Stimulated activated CD4-positive, alpha-beta T cell treated with anti-CD3 and anti-CD28 coated beads, TNF-alpha, amount 100 ng/mL, for 24 hours (primary cell): ENCODE results near the gene MEF2A.

Experiments
- DNase-seq, 3 experiments: peaks; one replicate each; pipeline ENCODE4 v3.0.0-alpha.2; 2020; ENCODE audit warnings: low read depth in 3 of 3

MEF2A gene

GRCh38 chr15:99605990-99606389 is 40.2 kb downstream of the MEF2A start:
- no peak for DNase-seq

- no peak for DNase-seq
Measured at GRCh38 chr15:99606646-99607045, 40.9 kb downstream of the MEF2A start.

- no peak for DNase-seq
Measured at GRCh38 chr15:99613481-99613880, 47.7 kb downstream of the MEF2A start.

- no peak for DNase-seq
Measured at GRCh38 chr15:99613887-99614647, 48.3 kb downstream of the MEF2A start.

GRCh38 chr15:99614749-99615288 is 49.0 kb downstream of the MEF2A start:
- DNase-seq: no peak

- no peak for DNase-seq
Measured at GRCh38 chr15:99615460-99615859, 49.7 kb downstream of the MEF2A start.

GRCh38 chr15:99616129-99616528 is 50.3 kb downstream of the MEF2A start:
- DNase-seq: no peak

GRCh38 chr15:99616773-99617342 is 51.1 kb downstream of the MEF2A start:
- DNase-seq: no peak

GRCh38 chr15:99618941-99619411 is 53.2 kb downstream of the MEF2A start:
- DNase-seq: no peak

GRCh38 chr15:99619712-99620111 is 53.9 kb downstream of the MEF2A start:
- no peak for DNase-seq

- no peak for DNase-seq
Measured at GRCh38 chr15:99620178-99620577, 54.4 kb downstream of the MEF2A start.

GRCh38 chr15:99621767-99622166 is 56.0 kb downstream of the MEF2A start:
- DNase-seq: no peak

GRCh38 chr15:99628374-99629001 is 62.7 kb downstream of the MEF2A start:
- DNase-seq: no peak

GRCh38 chr15:99630607-99631131 is 64.9 kb downstream of the MEF2A start:
- no peak for DNase-seq

- DNase-seq: no peak
Measured at GRCh38 chr15:99631255-99631654, 65.5 kb downstream of the MEF2A start.

- DNase-seq: no peak
Measured at GRCh38 chr15:99632521-99632920, 66.7 kb downstream of the MEF2A start.

- DNase-seq: no peak
Measured at GRCh38 chr15:99633655-99634054, 67.9 kb downstream of the MEF2A start.

- DNase-seq: no peak
Measured at GRCh38 chr15:99634576-99634975, 68.8 kb downstream of the MEF2A start.

GRCh38 chr15:99635145-99635544 is 69.4 kb downstream of the MEF2A start:
- DNase-seq: no peak

GRCh38 chr15:99635794-99636193 is 70.0 kb downstream of the MEF2A start:
- no peak for DNase-seq

GRCh38 chr15:99644913-99645542 is 79.2 kb downstream of the MEF2A start:
- DNase-seq: no peak

- DNase-seq: no peak
Measured at GRCh38 chr15:99645543-99645935, 79.8 kb downstream of the MEF2A start.
